Measurements from ENCODE around the gene AASS. TPM values are rescaled to one million over a fixed set of nuclear protein-coding genes. Genes with fewer than 3 reads are reported as not detected.

The AASS gene
- total RNA-seq, 2 donors from 2014 or later, result 47.2 to 87.7 TPM

GRCh38 chr7:122038904-122039303, 105.1 kb downstream of the AASS start:
- no peak for TF ChIP-seq CTCF (IDR thresholded peaks at IDR 0.05)
- no peak overlapping the region for H3K27ac ChIP-seq
- no peaks in the 10 kb centered on the region for H3K4me1 ChIP-seq (ENCODE audit: control insufficient read depth in 1 of 2, low read depth in 2 of 2)
- no peak for DNase-seq (ENCODE audit: low spot score)
- no peaks in the 10 kb centered on the region for H3K27me3 ChIP-seq (replicated peaks; ENCODE audit: insufficient read depth)
- H3K9me3 ChIP-seq, result no peaks in the 10 kb centered on the region
- no peaks in the 10 kb centered on the region for H3K36me3 ChIP-seq
- no peak for ATAC-seq (ENCODE audit: insufficient number of reproducible peaks, low FRiP score, low read depth)
- no peak overlapping the region for H3K4me3 ChIP-seq

GRCh38 chr7:122038134-122038533, 105.9 kb downstream of the AASS start:
- no peak for ATAC-seq (ENCODE audit: insufficient number of reproducible peaks, low FRiP score, low read depth)
- Histone ChIP-seq H3K27me3 (replicated peaks; ENCODE audit: insufficient read depth) (no peaks in the 10 kb centered on the region), H3K27ac (no peak overlapping the region), H3K4me1 (ENCODE audit: control insufficient read depth in 1 of 2, low read depth in 2 of 2) (no peaks in the 10 kb centered on the region), H3K4me3 (no peak overlapping the region), H3K36me3 (no peaks in the 10 kb centered on the region), H3K9me3 (no peaks in the 10 kb centered on the region)
- no peak for DNase-seq (ENCODE audit: low spot score)
- TF ChIP-seq CTCF (IDR thresholded peaks at IDR 0.05), result no peak

- no peaks in the 10 kb centered on the region for H3K36me3 ChIP-seq
- no peak for TF ChIP-seq CTCF (IDR thresholded peaks at IDR 0.05)
- H3K4me3 ChIP-seq, result no peak overlapping the region
- no peak for ATAC-seq (ENCODE audit: insufficient number of reproducible peaks, low FRiP score, low read depth)
- no peak for DNase-seq (ENCODE audit: low spot score)
- no peak overlapping the region for H3K27ac ChIP-seq
- no peaks in the 10 kb centered on the region for H3K4me1 ChIP-seq (ENCODE audit: control insufficient read depth in 1 of 2, low read depth in 2 of 2)
- no peaks in the 10 kb centered on the region for H3K27me3 ChIP-seq (replicated peaks; ENCODE audit: insufficient read depth)
- no peaks in the 10 kb centered on the region for H3K9me3 ChIP-seq
Observed at GRCh38 chr7:122035876-122036275, 108.2 kb downstream of the AASS start.

- Histone ChIP-seq H3K27me3 (replicated peaks; ENCODE audit: insufficient read depth) (no peaks in the 10 kb centered on the region), H3K27ac (no peak overlapping the region), H3K4me3 (no peak overlapping the region), H3K36me3 (no peaks in the 10 kb centered on the region), H3K9me3 (no peaks in the 10 kb centered on the region), H3K4me1 (ENCODE audit: control insufficient read depth in 1 of 2, low read depth in 2 of 2) (no peaks in the 10 kb centered on the region)
- TF ChIP-seq CTCF (IDR thresholded peaks at IDR 0.05), result no peak
- DNase-seq (ENCODE audit: low spot score) (no peak), ATAC-seq (ENCODE audit: insufficient number of reproducible peaks, low FRiP score, low read depth) (no peak)
Observed at GRCh38 chr7:122033641-122034040, 110.4 kb downstream of the AASS start.

GRCh38 chr7:122027058-122027457, 117.0 kb downstream of the AASS start:
- Histone ChIP-seq H3K4me1 (ENCODE audit: control insufficient read depth in 1 of 2, low read depth in 2 of 2) (no peaks in the 10 kb centered on the region), H3K27me3 (replicated peaks; ENCODE audit: insufficient read depth) (no peaks in the 10 kb centered on the region), H3K9me3 (no peaks in the 10 kb centered on the region), H3K36me3 (no peaks in the 10 kb centered on the region), H3K4me3 (no peak overlapping the region), H3K27ac (no peak overlapping the region)
- TF ChIP-seq CTCF (IDR thresholded peaks at IDR 0.05), result no peak
- DNase-seq (ENCODE audit: low spot score) (no peak), ATAC-seq (ENCODE audit: insufficient number of reproducible peaks, low FRiP score, low read depth) (no peak)

Other genes with a start within 250 kb of the AASS start
- gene FEZF1, start 160.5 kb upstream of the AASS start, total RNA-seq, result not detected